PC-3 (cell line): ENCODE measurements around the gene NBAS. TPM values are rescaled to one million over a fixed set of nuclear protein-coding genes. Genes with fewer than 3 reads are reported as not detected.

Experiments
- ATAC-seq: fragments of 200-7000 bp; cut with Tn5 transposase; 2 replicates; pipeline ENCODE4 v1.9.1; 2020; ENCODE audit warnings: mild to moderate bottlenecking, moderate library complexity
- BruUV-seq: library from RNA; stranded (reverse); fragments of 400-500 nt; replicated peaks from 2 replicates; lab custom pipeline; 2021; lab: Mats Ljungman, UMichigan
- CTCF ChIA-PET: fragments of 300-600 bp; sonication (Branson Sonifier 250); formaldehyde crosslinking; loops from one replicate; lab custom pipeline; 2022; ENCODE audit warnings: antibody characterized with exemption; lab: Charles Lee
- POLR2A ChIA-PET: fragments of 300-600 bp; sonication (Branson Sonifier 250); formaldehyde crosslinking; loops from one replicate; lab custom pipeline; 2022; ENCODE audit warnings: antibody characterized with exemption; ENCODE audit not compliant: unreplicated experiment; lab: Charles Lee
- DNase-seq: peaks from one replicate; pipeline ENCODE4 v3.0.0-alpha.2; 2015
- H2AFZ ChIP-seq: fragments of 300-600 bp; sonication (generic); 2 replicates; pipeline ENCODE4 v1.6.0; 2016; ENCODE audit warnings: antibody characterized with exemption, low read length
- H3F3A ChIP-seq: fragments of 300-600 bp; sonication (generic); one replicate; pipeline ENCODE4 v1.6.0; 2017; ENCODE audit warnings: antibody characterized with exemption, low read length, control low read depth, mild to moderate bottlenecking; ENCODE audit not compliant: unreplicated experiment
- H3K27ac ChIP-seq: fragments of 300-600 bp; sonication (generic); 2 replicates; pipeline ENCODE4 v1.5.1; 2016; ENCODE audit warnings: mild to moderate bottlenecking, low read length
- H3K27me3 ChIP-seq: fragments of 300-600 bp; sonication (generic); 2 replicates; pipeline ENCODE4 v1.6.1; 2016; ENCODE audit warnings: low read length, mixed read lengths
- H3K36me3 ChIP-seq: fragments of 300-600 bp; sonication (generic); 2 replicates; pipeline ENCODE4 v1.6.1; 2016; ENCODE audit warnings: low read depth, mixed run types, low read length, mixed read lengths
- H3K4me1 ChIP-seq: fragments of 300-600 bp; sonication (generic); 2 replicates; pipeline ENCODE4 v1.5.1; 2016; ENCODE audit warnings: low read length; ENCODE audit not compliant: insufficient read depth
- H3K4me2 ChIP-seq: fragments of 300-600 bp; sonication (generic); 2 replicates; pipeline ENCODE4 v1.6.0; 2016; ENCODE audit warnings: low read length
- H3K4me3 ChIP-seq: fragments of 300-600 bp; sonication (generic); 2 replicates; pipeline ENCODE4 v1.5.1; 2016; ENCODE audit warnings: mild to moderate bottlenecking, low read length, mixed read lengths
- H3K79me2 ChIP-seq: fragments of 300-600 bp; sonication (generic); 2 replicates; pipeline ENCODE4 v1.6.1; 2017; ENCODE audit warnings: low read length, mixed read lengths
- H3K9ac ChIP-seq: fragments of 300-600 bp; sonication (generic); 2 replicates; pipeline ENCODE4 v1.6.0; 2016; ENCODE audit warnings: mild to moderate bottlenecking, low read length
- H3K9me2 ChIP-seq: fragments of 300-600 bp; sonication (generic); replicated peaks from 2 replicates; pipeline ENCODE4 v1.6.1; 2016; ENCODE audit warnings: mixed run types, low read length, mixed read lengths
- H3K9me3 ChIP-seq: fragments of 300-600 bp; sonication (generic); 2 replicates; pipeline ENCODE4 v1.6.1; 2016; ENCODE audit warnings: low read length, mixed read lengths
- H4K20me1 ChIP-seq: fragments of 300-600 bp; sonication (generic); 2 replicates; pipeline ENCODE4 v1.6.1; 2016; ENCODE audit warnings: low read length, mixed read lengths
- CTCF ChIP-seq: fragments of 300-600 bp; sonication (generic); conservative IDR thresholded peaks from 2 replicates; pipeline ENCODE4 v1.5.1; 2017; ENCODE audit warnings: antibody characterized with exemption, low read depth, mild to moderate bottlenecking, low read length
- EZH2 ChIP-seq: fragments of 300-600 bp; sonication (generic); IDR thresholded peaks from one replicate; pipeline ENCODE4 v1.6.1; 2017; ENCODE audit warnings: antibody characterized with exemption, mild to moderate bottlenecking, low read length; ENCODE audit not compliant: unreplicated experiment
- EZH2phosphoT487 ChIP-seq: fragments of 300-600 bp; sonication (generic); IDR thresholded peaks from 2 replicates; pipeline ENCODE4 v1.6.1; 2018; ENCODE audit warnings: mild to moderate bottlenecking, antibody characterized with exemption, low read length, borderline replicate concordance
- intact Hi-C: fragments of 100-400 bp; cut with micrococcal nuclease; formaldehyde crosslinking; loops from 2 replicates; pipeline ENCODE4 v1.9.0; 2023
- total RNA-seq: library from RNA; depleted of rRNA; stranded (reverse); fragments of >200 nt; gene quantifications from 2 replicates; pipeline ENCODE4 v1.2.3, GENCODE V29; 2014

The NBAS gene
- total RNA-seq, 1 experiment from 2014 or later, result 37.2 TPM

DNA sequence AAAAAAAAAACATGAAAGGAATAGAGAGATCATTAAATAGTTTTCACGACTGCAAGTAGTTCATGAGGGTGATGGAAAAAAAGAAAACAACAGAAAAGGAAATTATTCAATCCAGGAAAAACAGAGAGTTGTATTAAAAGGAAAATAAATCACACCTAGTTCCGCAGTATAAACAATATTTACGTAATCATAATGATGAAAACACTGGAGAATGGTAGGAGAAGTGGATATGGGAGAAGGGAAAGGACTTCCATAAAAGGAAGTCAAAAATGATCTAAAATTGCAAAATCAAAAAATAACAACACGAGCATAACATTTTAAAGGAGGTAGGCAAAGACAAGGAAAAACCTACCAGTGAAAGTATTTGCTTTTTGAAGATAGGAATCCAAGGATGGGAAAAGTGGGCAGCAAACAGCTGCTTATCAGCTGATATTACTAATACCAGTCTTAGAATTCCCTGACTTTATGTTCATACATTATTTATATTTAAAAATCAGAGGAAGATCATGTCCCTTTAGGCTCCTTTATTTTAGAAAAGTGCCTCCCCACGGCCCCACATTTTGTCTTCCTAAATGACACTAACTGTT, 160.8 kb downstream of the NBAS start:
- Histone ChIP-seq H3K4me1 (peaks cover 11% of the 10 kb centered on the region; the same call in 1 of the 2 replicates), H2AFZ (no peak overlapping the region), H3F3A (no peaks in the 10 kb centered on the region), H3K9ac (no peak overlapping the region), H3K4me3 (no peak overlapping the region), H3K9me2 (no peaks in the 10 kb centered on the region), H3K27me3 (no peaks in the 10 kb centered on the region), H3K9me3 (no peaks in the 10 kb centered on the region), H3K36me3 (no peaks in the 10 kb centered on the region; the same call in 1 of the 2 replicates), H3K27ac (no peak overlapping the region), H4K20me1 (no peaks in the 10 kb centered on the region), H3K79me2 (no peaks in the 10 kb centered on the region), H3K4me2 (no peak overlapping the region)
- DNase-seq, result no peak
- intact Hi-C loops, result no loop called here
- POLR2A ChIA-PET, result no interaction called here
- BruUV-seq, result no TSS peak
- CTCF ChIA-PET, result no interaction called here
- no peak for ATAC-seq
- TF ChIP-seq EZH2phosphoT487 (no peak), CTCF (no peak), EZH2 (no peak)

DNA sequence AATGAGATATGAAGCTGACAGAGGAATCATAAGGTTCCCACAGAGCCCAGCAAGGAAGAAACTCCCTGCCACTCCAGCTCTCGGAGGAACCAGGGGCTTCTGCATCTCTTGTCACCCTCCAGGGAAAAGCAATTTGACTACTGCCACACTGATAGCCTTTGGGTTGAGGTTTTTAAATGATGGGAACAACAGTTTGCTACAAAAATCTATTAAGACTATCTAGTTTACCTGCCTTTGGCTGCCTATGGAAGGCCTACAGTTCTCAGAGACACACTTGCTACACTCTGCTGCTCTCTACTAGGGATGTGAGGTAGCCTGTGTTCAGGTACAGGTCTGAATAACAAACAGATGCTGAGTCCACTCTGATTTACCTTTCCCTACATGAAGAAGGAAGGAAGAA, 161.9 kb downstream of the NBAS start:
- BruUV-seq, result no TSS peak
- H3K27ac ChIP-seq, result no peak overlapping the region
- intact Hi-C loops, result no loop called here
- H3K9ac ChIP-seq, result no peak overlapping the region
- H2AFZ ChIP-seq, result no peak overlapping the region
- POLR2A ChIA-PET, result no interaction called here
- H4K20me1 ChIP-seq, result no peaks in the 10 kb centered on the region
- no peaks in the 10 kb centered on the region; the same call in 1 of the 2 replicates for H3K36me3 ChIP-seq
- no peak for ATAC-seq
- no peak for DNase-seq
- H3K9me3 ChIP-seq, result no peaks in the 10 kb centered on the region
- CTCF ChIA-PET, result interaction anchor here (0.6 kb wide), 1 partner anchor 157 kb away, joined by 4 read pairs; no protein-coding TSS in a partner anchor
- H3K9me2 ChIP-seq, result no peaks in the 10 kb centered on the region
- peaks cover 11% of the 10 kb centered on the region; the same call in 1 of the 2 replicates for H3K4me1 ChIP-seq
- H3K4me2 ChIP-seq, result no peak overlapping the region
- H3K4me3 ChIP-seq, result no peak overlapping the region
- no peaks in the 10 kb centered on the region for H3K79me2 ChIP-seq
- TF ChIP-seq CTCF (no peak), EZH2phosphoT487 (no peak), EZH2 (no peak)
- H3F3A ChIP-seq, result no peaks in the 10 kb centered on the region
- H3K27me3 ChIP-seq, result no peaks in the 10 kb centered on the region

- no peaks in the 10 kb centered on the region; the same call in 1 of the 2 replicates for H3K36me3 ChIP-seq
- no TSS peak for BruUV-seq
- intact Hi-C loops, result no loop called here
- no peaks in the 10 kb centered on the region for H3K9me2 ChIP-seq
- no peak overlapping the region for H3K4me3 ChIP-seq
- ChIA-PET CTCF (no interaction called here), POLR2A (no interaction called here)
- TF ChIP-seq EZH2phosphoT487 (no peak), EZH2 (no peak)
- H3K9me3 ChIP-seq, result no peaks in the 10 kb centered on the region
- no peak overlapping the region for H3K27ac ChIP-seq
- no peaks in the 10 kb centered on the region for H3K79me2 ChIP-seq
- no peaks in the 10 kb centered on the region for H3K27me3 ChIP-seq
- peaks cover 15% of the 10 kb centered on the region; the same call in 1 of the 2 replicates for H3K4me1 ChIP-seq
- no peak overlapping the region for H2AFZ ChIP-seq
- no peak for DNase-seq
- H3K4me2 ChIP-seq, result no peak overlapping the region
- H3F3A ChIP-seq, result no peaks in the 10 kb centered on the region
- ATAC-seq, result no peak
- H4K20me1 ChIP-seq, result no peaks in the 10 kb centered on the region
- no peak overlapping the region for H3K9ac ChIP-seq
These were observed 169.4 kb downstream of the NBAS start for GRCh38 chr2:15391751-15392150.
